Hematopoietic multipotent progenitor cell (in vitro differentiated cells): ENCODE data around the gene NOXRED1. TPM values are rescaled to one million over a fixed set of nuclear protein-coding genes. Genes with fewer than 3 reads are reported as not detected.
A peak's percentile ranks its signal among the peaks of the same experiment; 100 is the strongest.
"Not testable (repeated sequence)": the region's sequence is repeated elsewhere in the genome, so short reads cannot be mapped to it uniquely, and the experiment has no call there.

Experiments
- DNase-seq, 3 donors: peaks; one replicate each; pipeline ENCODE4 v3.0.0-alpha.2; 2011 to 2015; ENCODE audit warnings: low read depth in 2 of 3, low spot score in 2 of 3
- total RNA-seq: library from RNA; depleted of rRNA; stranded (reverse); fragments of >200 nt; gene quantifications from one replicate; pipeline ENCODE4 v1.2.3, GENCODE V29; 2012

Gene NOXRED1
- total RNA-seq, result 0.27 TPM

GRCh38 chr14:77423423-77423822 lies at the start of gene NOXRED1:
Gene NOXRED1, minus strand, starts transcription at chr14:77423523. Its CDS starts 634 bp downstream, at chr14:77422889.
- DNase-seq, result no peak

- no peak for DNase-seq
These were observed 47.0 kb upstream of the NOXRED1 start for GRCh38 chr14:77470224-77470870.

- no peak for DNase-seq
These were observed 46.2 kb upstream of the NOXRED1 start for GRCh38 chr14:77469539-77469938.

GRCh38 chr14:77469067-77469505 lies 45.8 kb upstream of the NOXRED1 start:
- DNase-seq, result no peak

- DNase-seq, result no peak
These were observed 44.5 kb upstream of the NOXRED1 start for GRCh38 chr14:77467801-77468200.

- peak in 2 of 3 donors; percentile 75 to 89 for DNase-seq
These were observed 35.9 kb upstream of the NOXRED1 start for GRCh38 chr14:77459072-77459723.

GRCh38 chr14:77458249-77458950 lies 35.1 kb upstream of the NOXRED1 start:
- peak in 2 of 3 donors; percentile 39 to 47 for DNase-seq

- DNase-seq, result peak; percentile 87 to 99 (median 99)
These were observed 34.4 kb upstream of the NOXRED1 start, which contains the start of the genes AHSA1 and VIPAS39 for GRCh38 chr14:77457522-77458248. Gene AHSA1, plus strand, starts transcription at chr14:77458093. Its CDS starts 97 bp downstream, at chr14:77458190. Gene VIPAS39, minus strand, starts transcription at chr14:77457601. Its CDS starts 3,499 bp downstream, at chr14:77454102.

- no peak for DNase-seq
These were observed 33.8 kb upstream of the NOXRED1 start for GRCh38 chr14:77457115-77457521.

- no peak for DNase-seq
These were observed 32.8 kb upstream of the NOXRED1 start for GRCh38 chr14:77455966-77456640.

GRCh38 chr14:77442196-77442595 lies 18.9 kb upstream of the NOXRED1 start:
- no peak for DNase-seq

GRCh38 chr14:77439861-77440260 lies 16.5 kb upstream of the NOXRED1 start:
- no peak for DNase-seq

GRCh38 chr14:77438596-77438995 lies 15.3 kb upstream of the NOXRED1 start:
- DNase-seq, result no peak

GRCh38 chr14:77436042-77436441 lies 12.7 kb upstream of the NOXRED1 start:
- DNase-seq, result no peak

GRCh38 chr14:77426396-77426795 lies 3.1 kb upstream of the NOXRED1 start:
- DNase-seq, result no peak

- no peak for DNase-seq
These were observed 1.5 kb upstream of the NOXRED1 start for GRCh38 chr14:77424862-77425261.

- DNase-seq, result no peak
These were observed 2.1 kb downstream of the NOXRED1 start for GRCh38 chr14:77421201-77421600.

- DNase-seq, result no peak
These were observed 6.5 kb downstream of the NOXRED1 start for GRCh38 chr14:77416836-77417235.

GRCh38 chr14:77416098-77416497 lies 7.2 kb downstream of the NOXRED1 start:
- not testable (repeated sequence) for DNase-seq

- not testable (repeated sequence) for DNase-seq
These were observed 7.8 kb downstream of the NOXRED1 start for GRCh38 chr14:77415403-77416030.
